HUES48 (cell line): ENCODE measurements around the gene TLDC2.
"Not testable (repeated sequence)": the region's sequence is repeated elsewhere in the genome, so short reads cannot be mapped to it uniquely, and the experiment has no call there.

Experiments
- H3K27ac ChIP-seq: one replicate; pipeline ENCODE4 v1.7.0; 2013; ENCODE audit warnings: low read depth, low read length, inconsistent platforms
- H3K27me3 ChIP-seq: 2 replicates; pipeline ENCODE4 v1.6.1; 2013; ENCODE audit warnings: mild to moderate bottlenecking, low read length; ENCODE audit not compliant: control insufficient read depth, insufficient read depth
- H3K36me3 ChIP-seq: 2 replicates; pipeline ENCODE4 v1.6.1; 2013; ENCODE audit warnings: low read length; ENCODE audit not compliant: control insufficient read depth, insufficient read depth
- H3K4me1 ChIP-seq: 2 replicates; pipeline ENCODE4 v1.6.1; 2013; ENCODE audit warnings: mild to moderate bottlenecking, low read length; ENCODE audit not compliant: control insufficient read depth, insufficient read depth
- H3K4me3 ChIP-seq: 2 replicates; pipeline ENCODE4 v1.5.1; 2013; ENCODE audit warnings: mild to moderate bottlenecking, low read depth, low read length
- H3K9ac ChIP-seq: 2 replicates; pipeline ENCODE4 v1.6.1; 2013; ENCODE audit warnings: mild to moderate bottlenecking, low read depth, low read length, moderate library complexity
- H3K9me3 ChIP-seq: 2 replicates; pipeline ENCODE4 v1.6.1; 2013; ENCODE audit warnings: low read length; ENCODE audit not compliant: control insufficient read depth, insufficient read depth

The TLDC2 gene

GRCh38 chr20:36890586-36890985 lies 14.6 kb downstream of the TLDC2 start:
- Histone ChIP-seq H3K27me3 (no peaks in the 10 kb centered on the region), H3K4me3 (no peak overlapping the region), H3K36me3 (peaks cover 50% of the 10 kb centered on the region)

DNA sequence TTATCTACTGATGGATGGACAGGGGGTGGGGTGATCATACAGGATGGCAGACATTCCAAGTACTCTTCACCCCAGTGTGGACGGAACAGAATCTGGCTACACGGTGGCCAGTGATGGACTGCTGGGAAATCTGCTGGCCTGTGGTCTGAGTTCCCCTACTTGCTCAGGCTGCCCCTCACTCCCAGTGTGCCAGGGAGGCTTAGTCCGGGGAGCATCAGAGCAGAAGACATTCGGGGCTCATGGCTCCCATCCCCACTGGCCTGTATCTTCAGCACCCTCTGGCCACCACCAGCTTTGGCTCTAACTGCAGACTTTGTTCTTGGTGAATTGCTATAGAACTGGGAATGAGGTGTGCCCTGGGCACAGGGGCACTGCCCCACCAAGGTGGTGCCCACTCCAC lies 15.3 kb downstream of the TLDC2 start:
- peaks cover 52% of the 10 kb centered on the region for H3K36me3 ChIP-seq
- H3K9me3 ChIP-seq, result no peaks in the 10 kb centered on the region
- H3K27me3 ChIP-seq, result no peaks in the 10 kb centered on the region
- H3K4me1 ChIP-seq, result peaks cover 15% of the 10 kb centered on the region
- no peak overlapping the region for H3K4me3 ChIP-seq
- H3K9ac ChIP-seq, result no peak overlapping the region
- no peak overlapping the region for H3K27ac ChIP-seq

More at GRCh38 chr20:36890586-36890985, 14.6 kb downstream of the TLDC2 start:
- Histone ChIP-seq H3K4me1 (peaks cover 15% of the 10 kb centered on the region), H3K9me3 (no peaks in the 10 kb centered on the region), H3K27ac (no peak overlapping the region), H3K9ac (no peak overlapping the region)

DNA sequence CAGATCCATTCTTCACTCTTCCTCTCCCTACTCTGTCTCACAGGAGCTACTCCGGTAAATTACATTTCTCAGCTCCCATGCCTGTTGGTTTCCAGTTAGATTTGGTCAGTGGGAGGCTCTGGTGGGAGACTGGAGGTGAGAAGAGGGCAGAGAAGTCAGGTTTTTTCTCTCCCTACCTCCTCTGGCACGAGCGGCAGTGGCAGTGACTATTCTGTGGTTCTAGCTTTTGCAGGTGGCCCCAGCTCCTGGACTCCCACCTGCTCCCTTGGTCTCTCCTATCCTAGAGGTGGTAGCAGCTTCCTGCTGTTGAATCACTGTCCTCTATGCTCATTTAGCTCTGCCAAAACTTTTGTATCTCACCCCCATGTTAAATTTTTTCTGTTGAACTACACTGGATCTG lies 17.9 kb downstream of the TLDC2 start:
- no peaks in the 10 kb centered on the region for H3K27me3 ChIP-seq
- no peak overlapping the region for H3K27ac ChIP-seq
- no peaks in the 10 kb centered on the region for H3K9me3 ChIP-seq
- H3K4me1 ChIP-seq, result no peaks in the 10 kb centered on the region
- H3K36me3 ChIP-seq, result peaks cover 71% of the 10 kb centered on the region
- H3K4me3 ChIP-seq, result no peak overlapping the region
- H3K9ac ChIP-seq, result no peak overlapping the region

GRCh38 chr20:36895036-36895435 lies 19.1 kb downstream of the TLDC2 start:
- H3K27ac ChIP-seq, result no peak overlapping the region
- H3K4me1 ChIP-seq, result no peaks in the 10 kb centered on the region
- H3K9ac ChIP-seq, result no peak overlapping the region
- no peak overlapping the region for H3K4me3 ChIP-seq
- peaks cover 68% of the 10 kb centered on the region for H3K36me3 ChIP-seq
- no peaks in the 10 kb centered on the region for H3K9me3 ChIP-seq
- no peaks in the 10 kb centered on the region for H3K27me3 ChIP-seq

- peaks cover 68% of the 10 kb centered on the region for H3K36me3 ChIP-seq
- H3K27ac ChIP-seq, result no peak overlapping the region
- no peaks in the 10 kb centered on the region for H3K27me3 ChIP-seq
- no peaks in the 10 kb centered on the region for H3K9me3 ChIP-seq
- no peaks in the 10 kb centered on the region for H3K4me1 ChIP-seq
- H3K9ac ChIP-seq, result no peak overlapping the region
- no peak overlapping the region for H3K4me3 ChIP-seq
These were observed 28.8 kb downstream of the TLDC2 start for GRCh38 chr20:36904690-36905089.

- H3K9me3 ChIP-seq, H3K27ac ChIP-seq, H3K27me3 ChIP-seq, H3K9ac ChIP-seq, H3K4me1 ChIP-seq, H3K4me3 ChIP-seq: not testable (repeated sequence)
- H3K36me3 ChIP-seq, result peaks cover 75% of the 10 kb centered on the region
These were observed 29.6 kb downstream of the TLDC2 start for GRCh38 chr20:36905566-36905965.

DNA sequence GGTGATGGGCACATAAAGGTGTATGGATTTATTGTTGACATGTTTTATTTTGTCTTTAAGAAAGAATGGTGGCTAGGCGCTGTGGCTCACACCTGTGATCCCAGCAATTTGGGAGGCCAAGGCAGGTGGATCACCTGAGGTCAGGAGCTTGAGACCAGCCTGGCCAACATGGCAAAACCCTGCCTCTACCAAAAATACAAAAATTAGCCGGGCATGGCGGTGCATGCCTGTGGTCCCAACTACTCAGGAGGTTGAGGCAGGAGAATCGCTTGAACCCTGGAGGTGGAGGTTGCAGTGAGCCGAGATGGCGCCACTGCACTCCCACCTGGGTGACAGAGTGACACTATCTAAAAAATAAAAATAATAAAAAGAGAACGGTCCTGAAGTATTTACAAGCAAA lies 30.1 kb downstream of the TLDC2 start:
- not testable (repeated sequence) for H3K9me3 ChIP-seq, H3K4me3 ChIP-seq, H3K4me1 ChIP-seq, H3K27me3 ChIP-seq, H3K27ac ChIP-seq, H3K9ac ChIP-seq
- peaks cover 79% of the 10 kb centered on the region for H3K36me3 ChIP-seq

- H3K27ac ChIP-seq, result no peak overlapping the region
- peaks cover 16% of the 10 kb centered on the region for H3K4me1 ChIP-seq
- H3K9me3 ChIP-seq, result no peaks in the 10 kb centered on the region
- no peaks in the 10 kb centered on the region for H3K27me3 ChIP-seq
- peaks cover 67% of the 10 kb centered on the region for H3K36me3 ChIP-seq
- no peak overlapping the region for H3K9ac ChIP-seq
- no peak overlapping the region for H3K4me3 ChIP-seq
These were observed 32.7 kb downstream of the TLDC2 start for GRCh38 chr20:36908603-36909002.

GRCh38 chr20:36916199-36916598 lies 40.3 kb downstream of the TLDC2 start:
- Histone ChIP-seq H3K27me3 (no peaks in the 10 kb centered on the region), H3K27ac (no peak overlapping the region), H3K36me3 (peaks cover 54% of the 10 kb centered on the region), H3K9ac (no peak overlapping the region), H3K4me3 (no peak overlapping the region), H3K4me1 (peaks cover 14% of the 10 kb centered on the region), H3K9me3 (no peaks in the 10 kb centered on the region)

DNA sequence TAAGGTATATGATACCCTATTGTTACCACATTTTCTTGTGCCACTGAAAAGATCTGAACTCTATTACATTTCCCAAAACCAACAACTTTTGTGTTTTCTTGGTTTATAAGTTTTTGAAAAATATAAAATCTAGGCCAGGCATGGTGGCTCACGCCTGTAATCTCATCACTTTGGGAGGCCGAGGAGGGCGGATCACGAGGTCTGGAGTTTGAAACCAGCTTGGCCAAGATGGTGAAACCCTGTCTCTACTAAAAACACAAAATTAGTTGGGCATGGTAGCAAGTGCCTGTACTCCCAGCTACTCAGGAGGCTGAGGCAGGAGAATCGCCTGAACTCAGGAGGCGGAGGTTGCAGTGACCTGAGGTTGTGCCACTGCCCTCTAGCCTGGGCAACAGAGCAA lies 41.3 kb downstream of the TLDC2 start:
- H3K36me3 ChIP-seq, result peaks cover 51% of the 10 kb centered on the region

GRCh38 chr20:36917943-36918342 lies 42.0 kb downstream of the TLDC2 start:
- no peaks in the 10 kb centered on the region for H3K27me3 ChIP-seq
- no peak overlapping the region for H3K27ac ChIP-seq
- H3K9me3 ChIP-seq, result no peaks in the 10 kb centered on the region
- H3K4me1 ChIP-seq, result no peaks in the 10 kb centered on the region
- peaks cover 48% of the 10 kb centered on the region for H3K36me3 ChIP-seq
- no peak overlapping the region for H3K9ac ChIP-seq
- no peak overlapping the region for H3K4me3 ChIP-seq

More for the DNA sequence above, 41.3 kb downstream of the TLDC2 start:
- no peak overlapping the region for H3K9ac ChIP-seq
- no peaks in the 10 kb centered on the region for H3K27me3 ChIP-seq
- no peaks in the 10 kb centered on the region for H3K9me3 ChIP-seq
- H3K27ac ChIP-seq, result no peak overlapping the region
- peaks cover 4% of the 10 kb centered on the region for H3K4me1 ChIP-seq
- H3K4me3 ChIP-seq, result no peak overlapping the region
